Kidney (tissue), 14 donors: ENCODE results near the gene SUCNR1. TPM values are rescaled to one million over a fixed set of nuclear protein-coding genes. Genes with fewer than 3 reads are reported as not detected.
"Not testable (repeated sequence)": the region's sequence is repeated elsewhere in the genome, so short reads cannot be mapped to it uniquely, and the experiment has no call there.

Experiments
- DNase-seq, 5 donors: peaks; one replicate each; pipeline ENCODE4 v3.0.0-alpha.2; 2013 to 2020
- FAIRE-seq: peaks from 2 replicates; lab custom pipeline; 2012; peaks lifted over from hg19 to GRCh38; lab: Jason Lieb, UNC
- H3K27ac ChIP-seq, 2 donors: one replicate each; pipeline ENCODE4 v1.7.0; 2013; ENCODE audit warnings: low read depth in 2 of 2, low read length in 2 of 2, inconsistent platforms in 1 of 2
- H3K27me3 ChIP-seq: one replicate; pipeline ENCODE4 v1.7.1; 2013; ENCODE audit warnings: low read length, inconsistent platforms; ENCODE audit not compliant: control insufficient read depth, insufficient read depth
- H3K36me3 ChIP-seq, 3 donors: one replicate each; pipeline versions ENCODE4 v1.7.0 to v1.7.1; 2013; ENCODE audit warnings: low read length in 3 of 3, control low read depth in 1 of 3, inconsistent platforms in 1 of 3; ENCODE audit not compliant: insufficient read depth in 3 of 3, control insufficient read depth in 2 of 3
- H3K4me1 ChIP-seq, 3 donors: one replicate each; pipeline versions ENCODE4 v1.7.0 to v1.7.1; 2013; ENCODE audit warnings: low read length in 3 of 3, inconsistent platforms in 1 of 3, low read depth in 1 of 3; ENCODE audit not compliant: control insufficient read depth in 2 of 3, insufficient read depth in 2 of 3
- H3K4me3 ChIP-seq, 3 donors: one replicate each; pipeline versions ENCODE4 v1.7.0 to v1.8.1; 2013; ENCODE audit warnings: low read length in 3 of 3, control low read depth in 1 of 3, inconsistent platforms in 1 of 3
- H3K9ac ChIP-seq, 3 donors: one replicate each; pipeline versions ENCODE4 v1.7.0 to v1.7.1; 2013; ENCODE audit warnings: low read length in 3 of 3, control low read depth in 1 of 3, inconsistent platforms in 1 of 3
- H3K9me3 ChIP-seq, 3 donors: one replicate each; pipeline versions ENCODE4 v1.7.0 to v1.7.1; 2013; ENCODE audit warnings: low read length in 3 of 3, control low read depth in 1 of 3, inconsistent platforms in 1 of 3; ENCODE audit not compliant: control insufficient read depth in 2 of 3, insufficient read depth in 1 of 3
- intact Hi-C: fragments of 100-400 bp; cut with DNase I; formaldehyde crosslinking; loops from one replicate; pipeline ENCODE4 v1.11.1; 2022
- polyA plus RNA-seq: library from polyadenylated mRNA; stranded (reverse); fragments of 350-450 nt; fragmentation: Illumina TruSeq; extraction: RNeasy Lipid Tissue Mini Kit (QIAGEN cat#74804); gene quantifications from one replicate; pipeline ENCODE4 v1.2.3, GENCODE V29; 2014; ENCODE audit warnings: low read depth, low replicate concordance; ENCODE audit not compliant: insufficient read depth
- total RNA-seq: library from RNA; stranded (reverse); fragmentation: NEBNext Ultra II Directional; extraction: Animal tissue kit (Norgen Biotek cat#: 25700); gene quantifications from one replicate; pipeline ENCODE4 v1.2.1, GENCODE V29; 2021
- TF ChIP-seq, protein P1 (sequence below): IDR thresholded peaks from 3 replicates; pipeline ENCODE4 v1.5.1; 2012; ENCODE audit warnings: mild to moderate bottlenecking, moderate library complexity, borderline replicate concordance; ENCODE audit not compliant: insufficient read depth; ENCODE audit errors: extremely low read depth
- donor health status: control.
- donor health status: control.
- donor health status: control.
- donor health status: control.
- donor health status: control.
- donor health status: DM: yes; HTN: yes; CAD: no.
- donor health status: Normal renal cell carcinoma (clear cell type).

Gene SUCNR1
- total and polyA plus RNA-seq, 2 donors from 2014 or later = 7.3 to 16.3 TPM

DNA sequence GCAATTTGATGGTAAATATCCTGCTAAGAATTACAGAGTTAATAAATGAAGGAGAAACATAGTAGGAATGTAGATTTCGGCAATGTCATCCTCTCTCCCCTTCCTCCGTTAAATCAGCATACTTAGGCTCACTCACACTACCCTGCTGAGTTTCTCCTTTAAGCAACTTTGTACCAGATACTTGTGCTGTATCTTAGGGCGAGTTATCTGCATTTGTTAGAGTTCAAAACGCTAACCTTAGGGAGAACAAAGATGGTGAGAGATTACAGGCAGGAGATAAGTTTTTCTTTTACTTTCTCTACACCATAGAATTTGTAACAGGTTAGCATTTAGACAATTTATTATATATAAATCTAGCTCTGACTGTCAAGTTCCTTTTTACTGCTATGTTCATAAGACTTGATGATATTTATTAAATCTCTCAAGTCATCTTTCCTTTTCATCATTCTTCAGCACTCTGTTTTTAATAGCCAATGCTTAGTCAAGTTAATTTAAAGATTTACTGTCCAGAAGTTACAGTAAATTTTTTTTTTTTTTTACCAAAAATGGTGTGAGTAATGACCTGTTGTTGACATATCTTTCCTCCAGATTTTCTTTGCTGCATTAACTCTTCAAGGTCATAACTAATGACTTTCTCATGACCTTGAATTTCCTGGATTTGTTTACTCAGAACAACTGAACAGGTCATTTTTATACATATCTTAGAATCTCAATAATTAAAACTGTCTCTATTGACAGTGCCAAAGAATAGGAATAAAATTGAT lies 22.2 kb downstream of the SUCNR1 start:
- peak in 2 of 5 donors; percentile 39 to 51 for DNase-seq
- no peaks in the 10 kb centered on the region for H3K27me3 ChIP-seq
- intact Hi-C loops = no loop called here

DNA sequence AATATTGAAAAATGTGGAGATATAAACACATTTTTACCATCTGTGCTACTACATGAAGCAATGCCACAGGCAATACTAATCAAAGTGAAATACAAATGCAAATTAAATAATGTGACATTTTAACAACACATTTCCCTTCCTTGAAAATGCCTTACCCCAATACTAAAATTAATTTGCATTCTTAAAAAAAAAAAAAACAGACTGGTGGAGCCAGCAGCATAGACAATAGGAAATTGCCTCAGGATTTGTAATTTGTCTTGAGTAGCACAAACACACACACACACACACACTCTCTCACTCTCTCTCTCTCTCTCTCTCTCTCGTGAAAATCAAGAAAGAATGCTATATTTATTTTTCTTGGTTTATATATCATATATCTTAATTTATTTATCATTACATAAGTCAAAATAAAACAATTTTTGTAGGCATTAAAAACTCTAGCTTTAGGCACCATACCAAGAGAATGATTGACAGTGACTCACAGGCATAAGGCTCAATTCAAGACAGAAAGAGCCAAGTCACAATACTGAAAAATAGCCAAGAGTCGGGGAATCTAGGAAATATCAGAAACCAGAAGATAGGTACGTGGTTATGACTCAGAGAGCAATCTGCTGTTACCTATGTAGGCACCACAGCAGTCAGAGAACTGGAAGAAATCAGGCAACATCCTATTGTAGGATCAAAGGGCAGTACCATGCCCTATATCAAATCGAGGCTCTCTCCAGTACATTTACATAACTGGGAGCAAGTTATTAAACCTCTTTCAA lies 23.0 kb downstream of the SUCNR1 start:
- TF ChIP-seq, protein P1, sequence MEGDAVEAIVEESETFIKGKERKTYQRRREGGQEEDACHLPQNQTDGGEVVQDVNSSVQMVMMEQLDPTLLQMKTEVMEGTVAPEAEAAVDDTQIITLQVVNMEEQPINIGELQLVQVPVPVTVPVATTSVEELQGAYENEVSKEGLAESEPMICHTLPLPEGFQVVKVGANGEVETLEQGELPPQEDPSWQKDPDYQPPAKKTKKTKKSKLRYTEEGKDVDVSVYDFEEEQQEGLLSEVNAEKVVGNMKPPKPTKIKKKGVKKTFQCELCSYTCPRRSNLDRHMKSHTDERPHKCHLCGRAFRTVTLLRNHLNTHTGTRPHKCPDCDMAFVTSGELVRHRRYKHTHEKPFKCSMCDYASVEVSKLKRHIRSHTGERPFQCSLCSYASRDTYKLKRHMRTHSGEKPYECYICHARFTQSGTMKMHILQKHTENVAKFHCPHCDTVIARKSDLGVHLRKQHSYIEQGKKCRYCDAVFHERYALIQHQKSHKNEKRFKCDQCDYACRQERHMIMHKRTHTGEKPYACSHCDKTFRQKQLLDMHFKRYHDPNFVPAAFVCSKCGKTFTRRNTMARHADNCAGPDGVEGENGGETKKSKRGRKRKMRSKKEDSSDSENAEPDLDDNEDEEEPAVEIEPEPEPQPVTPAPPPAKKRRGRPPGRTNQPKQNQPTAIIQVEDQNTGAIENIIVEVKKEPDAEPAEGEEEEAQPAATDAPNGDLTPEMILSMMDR = no peak
- DNase-seq = peak in 2 of 5 donors; percentile 13 to 30

More for the DNA sequence above, 22.2 kb downstream of the SUCNR1 start:
- FAIRE-seq = no peak
- Histone ChIP-seq H3K4me1 (peaks cover 0 to 3% (median 2%) of the 10 kb centered on the region in 3 donors), H3K36me3 (no peaks in the 10 kb centered on the region), H3K4me3 (no peak overlapping the region), H3K9ac (no peak overlapping the region), H3K9me3 (no peaks in the 10 kb centered on the region), H3K27ac (peak overlapping the region in 1 of 2 donors; percentile 16)
- TF ChIP-seq, protein P1 = no peak

DNA sequence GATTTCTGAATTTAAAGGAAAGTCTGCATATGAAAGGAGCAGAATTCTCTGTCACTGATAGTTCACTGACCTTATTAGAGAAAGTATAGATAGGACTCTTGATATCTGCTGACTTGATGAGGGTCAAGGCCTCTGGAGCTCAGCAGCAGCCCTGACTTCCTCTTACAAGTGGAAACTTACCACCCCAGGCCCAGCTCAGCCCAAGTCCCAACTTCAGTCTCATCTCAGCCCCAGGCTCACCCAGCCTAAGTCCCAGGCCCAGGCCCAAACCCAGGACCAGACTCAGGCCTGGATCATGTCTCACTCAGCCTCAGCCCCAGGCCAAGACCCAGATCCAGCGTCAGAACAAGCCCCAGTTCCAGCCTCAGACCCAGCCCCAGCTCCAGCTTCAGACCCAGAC lies 24.7 kb downstream of the SUCNR1 start:
- H3K4me1 ChIP-seq, H3K27me3 ChIP-seq, H3K9ac ChIP-seq, H3K36me3 ChIP-seq, H3K27ac ChIP-seq, H3K9me3 ChIP-seq, H3K4me3 ChIP-seq, intact Hi-C loops, DNase-seq, FAIRE-seq: not testable (repeated sequence)

More for the DNA sequence above, 23.0 kb downstream of the SUCNR1 start:
- peaks cover 0 to 3% (median 2%) of the 10 kb centered on the region in 3 donors for H3K4me1 ChIP-seq
- no peaks in the 10 kb centered on the region for H3K27me3 ChIP-seq
- peak overlapping the region in 1 of 2 donors; percentile 16 for H3K27ac ChIP-seq
- no peak for FAIRE-seq
- H3K36me3 ChIP-seq = no peaks in the 10 kb centered on the region
- no peak overlapping the region for H3K9ac ChIP-seq
- H3K9me3 ChIP-seq = no peaks in the 10 kb centered on the region
- no peak overlapping the region for H3K4me3 ChIP-seq
- intact Hi-C loops = no loop called here

DNA sequence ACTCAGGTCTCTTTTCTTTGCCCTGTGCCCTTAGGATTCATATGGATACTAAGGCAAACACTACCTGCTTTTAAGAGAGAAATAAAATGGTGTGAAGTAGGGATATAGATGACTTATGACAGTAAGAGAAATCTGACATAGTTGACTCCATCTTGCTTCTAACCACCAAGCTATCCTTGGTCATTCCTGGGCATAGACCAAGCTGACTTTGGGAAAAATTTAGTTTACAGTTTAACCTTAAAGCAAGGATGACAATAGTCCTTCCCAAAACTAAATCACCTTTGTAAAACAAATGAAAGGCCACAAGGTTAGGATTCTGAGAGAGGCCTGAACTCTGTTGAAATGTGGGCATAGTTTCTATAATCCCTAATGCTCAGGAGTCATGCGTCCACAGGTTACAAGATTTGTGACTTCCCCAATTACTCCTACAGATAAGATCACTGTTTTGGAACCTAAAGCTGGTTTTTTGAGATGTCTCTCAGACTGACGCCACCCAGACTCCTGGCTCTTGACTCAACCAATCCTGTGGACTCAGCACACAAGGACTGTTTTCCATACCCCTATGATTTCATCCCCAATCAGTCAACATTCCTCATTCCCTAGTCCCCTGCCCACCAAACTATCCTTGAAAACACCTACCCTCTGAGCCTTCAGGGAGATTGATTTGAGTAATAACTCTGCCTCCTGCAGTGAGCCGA lies 25.3 kb downstream of the SUCNR1 start:
- intact Hi-C loops, H3K9ac ChIP-seq, H3K36me3 ChIP-seq, DNase-seq, H3K4me3 ChIP-seq, H3K27me3 ChIP-seq, H3K9me3 ChIP-seq, H3K27ac ChIP-seq, H3K4me1 ChIP-seq, FAIRE-seq: not testable (repeated sequence)
